Anterior cingulate cortex (tissue), 58 donors: ENCODE measurements around the gene FGFBP1.
"Not testable (repeated sequence)": the region's sequence is repeated elsewhere in the genome, so short reads cannot be mapped to it uniquely, and the experiment has no call there.

Source experiments
- DNase-seq, 58 donors: peaks; one replicate each; lab custom pipeline; 2025; lab: John Stamatoyannopoulos, UW

Gene FGFBP1

GRCh38 chr4:15947684-15948083 lies 9.1 kb upstream of the FGFBP1 start:
- no peak for DNase-seq

GRCh38 chr4:15945516-15945915 lies 7.0 kb upstream of the FGFBP1 start:
- DNase-seq = no peak

- no peak for DNase-seq
Measured at GRCh38 chr4:15944895-15945294, 6.4 kb upstream of the FGFBP1 start.

GRCh38 chr4:15942283-15942682 lies 3.7 kb upstream of the FGFBP1 start:
- DNase-seq = no peak

- DNase-seq = no peak
Measured at GRCh38 chr4:15938182-15938581, 358 bp downstream of the FGFBP1 start.

- DNase-seq = no peak
Measured at GRCh38 chr4:15936495-15936894, 2.0 kb downstream of the FGFBP1 start.

GRCh38 chr4:15935504-15936402 lies 2.8 kb downstream of the FGFBP1 start:
- DNase-seq = no peak

GRCh38 chr4:15934259-15934658 lies 4.3 kb downstream of the FGFBP1 start:
- no peak for DNase-seq

GRCh38 chr4:15931451-15932210 lies 6.9 kb downstream of the FGFBP1 start:
- DNase-seq = no peak

- no peak for DNase-seq
Measured at GRCh38 chr4:15930314-15930713, 8.2 kb downstream of the FGFBP1 start.

- no peak for DNase-seq
Measured at GRCh38 chr4:15929540-15929939, 9.0 kb downstream of the FGFBP1 start.

GRCh38 chr4:15928883-15929282 lies 9.7 kb downstream of the FGFBP1 start:
- no peak for DNase-seq

GRCh38 chr4:15926486-15926885 lies 12.1 kb downstream of the FGFBP1 start:
- no peak for DNase-seq

- DNase-seq = no peak
Measured at GRCh38 chr4:15925830-15926229, 12.7 kb downstream of the FGFBP1 start.

GRCh38 chr4:15921592-15921932 lies 17.0 kb downstream of the FGFBP1 start:
- DNase-seq = no peak

GRCh38 chr4:15920723-15921591 lies 17.6 kb downstream of the FGFBP1 start:
- peak in 26 of 58 donors; percentile 0 to 66 (median 12) for DNase-seq

- no peak for DNase-seq
Measured at GRCh38 chr4:15918484-15919129, 19.9 kb downstream of the FGFBP1 start.

- DNase-seq = no peak
Measured at GRCh38 chr4:15917297-15917696, 21.2 kb downstream of the FGFBP1 start.

- not testable (repeated sequence) for DNase-seq
Measured at GRCh38 chr4:15916358-15916757, 22.2 kb downstream of the FGFBP1 start.

GRCh38 chr4:15914736-15915135 lies 23.8 kb downstream of the FGFBP1 start:
- DNase-seq = no peak
